Fibroblast of the aortic adventitia (primary cell): ENCODE measurements around the gene PSMD13. TPM values are rescaled to one million over a fixed set of nuclear protein-coding genes. Genes with fewer than 3 reads are reported as not detected.
A peak's percentile ranks its signal among the peaks of the same experiment; 100 is the strongest.
"Not testable (repeated sequence)": the region's sequence is repeated elsewhere in the genome, so short reads cannot be mapped to it uniquely, and the experiment has no call there.

Source experiments
- DNase-seq: peaks from one replicate; pipeline ENCODE4 v3.0.0-alpha.2; 2010; ENCODE audit warnings: low read depth
- H3K4me3 ChIP-seq: 2 replicates; pipeline ENCODE4 v1.5.1; 2011; ENCODE audit warnings: low read depth, mild to moderate bottlenecking, control low read depth, low read length, moderate library complexity
- CTCF ChIP-seq: IDR thresholded peaks from 2 replicates; pipeline ENCODE4 v1.5.1; 2011; ENCODE audit warnings: mild to moderate bottlenecking, low read length, control low read depth, inconsistent platforms; ENCODE audit not compliant: insufficient read depth
- total RNA-seq: library from RNA; depleted of rRNA; stranded (reverse); fragments of >200 nt; gene quantifications from 2 replicates; pipeline ENCODE4 v1.2.3, GENCODE V29; 2012; ENCODE audit warnings: low replicate concordance

PSMD13 gene
- total RNA-seq = 96.9 and 121 TPM in 2 replicates

DNA sequence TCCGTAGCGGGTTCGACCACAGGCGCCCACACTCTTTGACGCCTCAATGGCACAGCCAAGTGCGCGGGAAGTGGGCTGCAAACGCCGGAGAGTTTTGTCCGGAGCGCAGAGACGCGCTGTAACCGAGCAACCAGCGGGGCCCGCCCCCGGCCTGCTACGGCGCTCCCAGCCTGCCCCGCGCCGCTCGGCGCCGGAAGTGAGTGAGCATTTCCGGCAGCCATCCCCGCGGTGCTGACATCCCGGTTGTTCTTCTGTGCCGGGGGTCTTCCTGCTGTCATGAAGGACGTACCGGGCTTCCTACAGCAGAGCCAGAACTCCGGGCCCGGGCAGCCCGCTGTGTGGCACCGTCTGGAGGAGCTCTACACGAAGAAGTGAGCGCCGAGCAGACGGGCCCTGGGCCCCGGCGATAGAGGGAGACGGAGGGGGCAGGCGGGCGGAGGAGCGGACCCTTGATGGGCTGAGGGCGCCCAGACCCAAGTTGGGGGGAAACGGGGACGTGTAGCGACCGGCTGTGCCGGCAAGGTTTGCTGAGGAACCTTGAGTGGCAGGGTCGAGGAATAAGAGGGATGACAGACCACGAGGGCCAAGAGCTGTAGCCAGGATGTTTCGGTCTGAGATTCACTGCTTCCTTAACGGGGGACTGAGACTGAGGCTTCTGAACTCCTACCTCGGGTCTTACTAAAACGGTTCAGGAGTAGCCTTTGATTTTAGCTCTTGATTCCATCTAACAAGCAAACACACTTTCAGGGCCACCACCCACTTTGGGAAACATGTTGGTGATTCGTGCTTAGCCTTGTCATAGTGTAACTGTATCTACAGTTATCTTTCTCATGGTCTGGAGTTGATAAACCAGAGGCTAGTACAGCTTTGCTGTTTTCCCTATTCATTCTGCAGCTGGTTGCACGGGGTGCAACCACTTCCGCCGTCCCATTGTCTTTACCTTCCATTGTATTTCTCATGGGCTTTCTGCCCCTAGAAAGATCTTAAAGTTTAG lies at the start of gene PSMD13:
PSMD13 (plus strand) TSS at position 203 of the 994 bp plus-strand sequence; CDS start at position 277, 74 bp downstream.
- peak; percentile 73 for DNase-seq
- no peak for TF ChIP-seq CTCF
- peak within 1 kb of the TSS; percentile 78 for H3K4me3 ChIP-seq

DNA sequence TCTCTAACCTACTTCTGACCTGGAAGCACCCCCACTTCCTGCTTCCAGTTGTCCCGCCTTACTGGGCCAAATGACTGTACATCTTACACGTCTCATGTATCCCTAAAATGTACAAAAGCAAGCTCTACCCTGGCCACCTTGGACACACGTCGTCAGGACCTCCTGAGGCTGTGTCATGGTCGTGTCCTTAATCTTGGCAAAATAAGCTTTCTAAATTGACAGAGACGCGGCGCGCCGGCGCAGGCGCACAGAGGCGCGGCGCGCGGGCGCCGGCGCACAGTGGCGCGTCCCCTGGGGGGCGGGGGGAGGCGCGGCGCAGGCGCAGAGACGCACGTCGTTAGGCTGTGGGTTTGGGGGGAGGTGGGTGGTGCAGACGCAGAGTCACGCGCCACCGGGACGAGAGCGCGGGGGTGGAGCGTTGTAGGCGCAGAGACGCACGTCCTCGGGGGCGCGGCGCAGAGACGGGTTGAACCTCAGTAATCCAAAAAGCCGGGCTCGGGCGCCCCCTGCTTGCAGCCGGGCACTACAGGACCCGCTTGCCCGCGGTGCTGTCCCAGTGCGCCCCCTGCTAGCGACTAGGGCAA lies 47.5 kb upstream of the PSMD13 start:
- not testable (repeated sequence) for H3K4me3 ChIP-seq

GRCh38 chr11:189843-190311 lies 46.9 kb upstream of the PSMD13 start:
- H3K4me3 ChIP-seq, DNase-seq: not testable (repeated sequence)

More for the DNA sequence above, 47.5 kb upstream of the PSMD13 start:
- DNase-seq = not testable (repeated sequence)

- not testable (repeated sequence) for H3K4me3 ChIP-seq, DNase-seq
Observed at GRCh38 chr11:190546-190945, 46.2 kb upstream of the PSMD13 start.

DNA sequence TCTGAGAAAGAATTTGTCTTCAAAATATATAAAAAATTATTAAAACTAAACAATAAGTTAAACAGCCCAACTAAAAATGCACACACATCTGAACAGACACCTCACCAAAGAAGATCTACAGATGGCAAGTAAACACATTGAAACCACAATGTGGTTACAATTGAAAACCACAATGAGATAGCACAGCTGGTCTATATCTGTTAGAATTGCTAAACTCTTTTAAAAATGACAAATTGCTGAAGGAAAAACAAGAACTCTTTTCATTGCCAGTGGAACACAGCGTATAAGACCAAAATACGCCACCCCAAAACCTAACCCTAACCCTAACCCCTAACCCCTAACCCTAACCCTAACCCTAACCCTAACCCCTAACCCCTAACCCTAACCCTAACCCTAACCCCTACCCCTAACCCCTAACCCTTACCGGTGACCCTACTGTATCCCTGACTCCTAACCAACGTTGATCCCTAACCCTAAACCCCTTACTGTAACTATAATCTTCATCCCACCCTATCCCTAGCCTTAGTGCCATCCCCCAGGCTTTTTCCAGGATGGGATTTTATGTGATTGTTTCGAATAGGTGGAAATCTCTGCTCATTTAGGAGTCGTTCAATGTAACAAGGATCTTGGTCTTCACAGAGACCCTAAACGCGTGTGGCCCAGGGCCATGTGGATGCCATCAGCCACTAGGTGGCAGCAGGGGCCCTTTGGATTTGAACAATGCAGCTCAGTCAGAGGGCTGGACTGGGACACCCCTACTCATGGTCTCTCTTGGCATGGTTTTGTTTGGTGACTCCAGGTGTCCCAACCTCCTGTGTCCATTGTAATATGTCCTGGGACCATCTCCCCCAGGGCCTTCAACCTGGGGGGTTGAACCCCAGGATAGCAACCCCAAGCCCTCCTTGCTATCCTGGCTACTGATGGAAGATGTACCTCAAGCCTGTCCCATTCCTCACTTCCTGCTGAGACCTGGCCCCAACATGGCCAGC lies 45.0 kb upstream of the PSMD13 start:
- not testable (repeated sequence) for DNase-seq, H3K4me3 ChIP-seq
- TF ChIP-seq CTCF = peak; percentile 33

DNA sequence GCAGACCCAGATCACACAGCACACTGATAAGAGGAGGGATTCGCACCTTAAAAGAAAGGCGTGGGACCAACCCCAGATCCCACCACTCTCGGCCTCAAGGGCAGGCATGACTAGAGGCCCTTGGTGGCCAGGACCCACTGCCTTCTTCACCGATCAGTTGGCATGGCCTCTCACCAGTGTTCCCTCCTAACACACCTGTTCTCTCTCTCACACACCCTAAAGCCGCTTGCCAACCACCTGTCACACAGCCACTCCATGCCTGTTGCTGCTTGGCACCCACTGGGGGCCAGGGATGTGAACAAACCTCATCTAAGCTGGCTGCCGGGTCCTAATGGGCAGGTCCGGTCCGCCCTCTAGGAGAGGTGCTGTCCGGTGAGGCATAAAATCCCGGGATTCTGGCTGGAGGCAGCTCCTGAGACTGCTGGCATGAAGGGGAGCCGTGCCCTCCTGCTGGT lies 44.1 kb upstream of the PSMD13 start, which contains the start of gene SCGB1C1:
SCGB1C1 (plus strand) TSS at position 405 of the 455 bp plus-strand sequence; CDS start at position 427, 22 bp downstream.
- H3K4me3 ChIP-seq, DNase-seq: not testable (repeated sequence)

GRCh38 chr11:193481-193880 lies 43.3 kb upstream of the PSMD13 start:
- DNase-seq, H3K4me3 ChIP-seq: not testable (repeated sequence)

DNA sequence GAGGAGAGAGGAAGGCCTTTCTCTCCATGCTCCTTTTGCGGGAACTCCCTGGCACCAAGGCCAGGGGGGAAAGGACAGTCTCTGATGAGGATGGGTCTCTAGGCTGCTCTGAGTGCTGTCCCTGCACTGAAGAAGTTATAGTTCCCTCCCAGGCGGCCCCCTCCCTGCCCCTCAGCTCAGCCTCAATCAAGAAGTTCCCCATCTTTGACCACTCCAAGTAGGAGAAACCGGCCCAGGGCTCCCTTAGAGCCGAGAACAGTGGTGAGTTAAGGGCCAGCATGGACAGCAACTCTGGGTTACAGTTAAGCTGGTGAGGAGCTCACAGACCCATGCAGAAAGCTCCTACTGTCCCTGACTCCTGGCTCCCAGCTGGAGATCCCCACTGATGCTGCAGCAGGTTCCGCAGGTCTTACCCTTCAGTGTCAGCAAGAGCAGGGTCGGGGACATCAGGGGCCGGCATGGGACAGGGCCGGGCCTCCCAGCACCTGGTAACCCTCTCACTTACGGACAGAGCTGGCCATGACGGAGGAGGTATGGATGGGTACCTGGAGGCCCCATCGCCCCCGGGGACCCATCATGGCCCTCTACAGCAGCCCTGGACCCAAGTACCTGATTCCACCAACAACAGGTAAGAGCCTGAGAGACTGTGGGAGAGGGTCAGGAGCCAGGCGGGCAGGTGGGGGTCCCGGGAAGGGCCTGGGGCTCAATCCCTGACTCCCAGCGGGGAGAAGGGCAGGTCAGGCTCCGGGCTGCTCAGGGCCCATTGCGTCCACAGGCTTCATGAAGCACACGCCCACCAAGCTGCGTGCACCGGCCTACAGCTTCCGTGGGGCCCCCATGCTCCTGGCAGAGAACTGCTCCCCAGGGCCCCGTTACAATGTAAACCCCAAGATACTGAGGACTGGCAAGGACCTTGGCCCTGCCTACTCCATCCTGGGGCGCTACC lies 39.7 kb upstream of the PSMD13 start:
- no peak for TF ChIP-seq CTCF
- DNase-seq = no peak
- no peak overlapping the region for H3K4me3 ChIP-seq
